HCT116 (cell line): Measurements from ENCODE around the gene PRICKLE3. TPM values are rescaled to one million over a fixed set of nuclear protein-coding genes. Genes with fewer than 3 reads are reported as not detected.

Source experiments
- ATAC-seq: fragments of 200-7000 bp; cut with Tn5 transposase; 2 replicates; pipeline ENCODE4 v1.9.1; 2020; ENCODE audit warnings: mild to moderate bottlenecking, moderate library complexity
- BruUV-seq: library from RNA; stranded (reverse); fragments of 400-500 nt; replicated peaks from 2 replicates; lab custom pipeline; 2021; lab: Mats Ljungman, UMichigan
- CTCF ChIA-PET: fragments of 300-600 bp; sonication (Branson Sonifier 250); formaldehyde crosslinking; loops from one replicate; lab custom pipeline; 2021; ENCODE audit warnings: antibody characterized with exemption; lab: Charles Lee
- POLR2A ChIA-PET: fragments of 300-600, 350-600 bp; sonication (Branson Sonifier 250); formaldehyde crosslinking; loops from one replicate; lab custom pipeline; 2021; ENCODE audit warnings: antibody characterized with exemption; lab: Charles Lee
- RAD21 ChIA-PET, 2 experiments: fragments of 300-600 bp; sonication (Branson Sonifier 250); formaldehyde crosslinking; loops; one replicate each; lab custom pipeline; 2023; ENCODE audit warnings: low total read pairs in 2 of 2; ENCODE audit not compliant: uncharacterized antibody in 2 of 2, unreplicated experiment in 2 of 2, low non-redundant PET in 1 of 2; lab: Charles Lee
- DNase-seq: peaks from one replicate; pipeline ENCODE4 v3.0.0-alpha.2; 2010; ENCODE audit warnings: low read depth, low spot score
- H2AFZ ChIP-seq: fragments of 200-600 bp; shearing (Covaris generic), sonication (generic); 2 replicates; pipeline ENCODE4 v1.6.1; 2017; ENCODE audit warnings: low read depth, mixed run types, mixed read lengths, antibody characterized with exemption, low read length; ENCODE audit not compliant: poor library complexity, severe bottlenecking
- H3K27ac ChIP-seq: 2 replicates; pipeline ENCODE4 v1.5.1; 2012; ENCODE audit warnings: low read depth, low read length
- H3K27me3 ChIP-seq: fragments of 200-600 bp; sonication (generic); 2 replicates; pipeline ENCODE4 v1.6.1; 2016; ENCODE audit warnings: mixed run types, low read length, mixed read lengths; ENCODE audit not compliant: insufficient read depth
- H3K36me3 ChIP-seq, 2 experiments: fragments of 200-500 bp in 1 of 2; fragments of 200-600 bp in 1 of 2; sonication (Bioruptor generic) in 1 of 2; sonication (generic) in 1 of 2; 2 replicates each; pipeline versions ENCODE4 v1.5.1 to v1.6.1; 2014 to 2016; ENCODE audit warnings: low read length in 2 of 2, inconsistent platforms in 1 of 2, mixed read lengths in 1 of 2, mixed run types in 1 of 2; ENCODE audit not compliant: insufficient read depth in 2 of 2, control insufficient read depth in 1 of 2
- H3K4me1 ChIP-seq, 2 experiments: fragments of 200-600 bp in 1 of 2; sonication (generic) in 1 of 2; 2 replicates each; pipeline versions ENCODE4 v1.5.1 to v1.6.1; 2012 to 2017; ENCODE audit warnings: low read length in 2 of 2, inconsistent platforms in 1 of 2, mild to moderate bottlenecking in 1 of 2, mixed read lengths in 1 of 2, mixed run types in 1 of 2, moderate library complexity in 1 of 2; ENCODE audit not compliant: insufficient read depth in 2 of 2, control insufficient read depth in 1 of 2
- H3K4me2 ChIP-seq: fragments of 200-600 bp; sonication (generic); 2 replicates; pipeline ENCODE4 v1.6.1; 2017; ENCODE audit warnings: mixed run types, low read length, mixed read lengths
- H3K4me3 ChIP-seq, 2 experiments: fragments of 200-600 bp in 1 of 2; sonication (generic) in 1 of 2; replicated peaks in 1 of 2; 2 replicates each; pipeline ENCODE4 v1.5.1; 2011 to 2016; ENCODE audit warnings: low read length in 2 of 2, control low read depth in 1 of 2, low read depth in 1 of 2, mild to moderate bottlenecking in 1 of 2, mixed read lengths in 1 of 2, mixed run types in 1 of 2
- H3K79me2 ChIP-seq: fragments of 200-600 bp; sonication (generic); 2 replicates; pipeline ENCODE4 v1.6.1; 2017; ENCODE audit warnings: mild to moderate bottlenecking, mixed run types, low read length, moderate library complexity, mixed read lengths; ENCODE audit not compliant: insufficient read depth
- H3K9ac ChIP-seq: fragments of 200-600 bp; sonication (generic); 2 replicates; pipeline ENCODE4 v1.6.1; 2016; ENCODE audit warnings: low read length, mixed read lengths
- H3K9me2 ChIP-seq: fragments of 200-600 bp; sonication (generic), shearing (Covaris generic); 2 replicates; pipeline ENCODE4 v1.6.1; 2017; ENCODE audit warnings: mixed run types, mild to moderate bottlenecking, moderate library complexity; ENCODE audit not compliant: insufficient read depth
- H3K9me3 ChIP-seq, 2 experiments: fragments of 200-500 bp in 1 of 2; fragments of 200-600 bp in 1 of 2; sonication (Bioruptor generic) in 1 of 2; sonication (generic) in 1 of 2; 2 replicates each; pipeline ENCODE4 v1.6.1; 2014 to 2017; ENCODE audit warnings: low read length in 2 of 2, mixed read lengths in 2 of 2, inconsistent platforms in 1 of 2, low read depth in 1 of 2, mild to moderate bottlenecking in 1 of 2, mixed run types in 1 of 2, moderate library complexity in 1 of 2; ENCODE audit not compliant: control insufficient read depth in 1 of 2, insufficient read depth in 1 of 2
- H4K20me1 ChIP-seq: fragments of 200-600 bp; sonication (generic), shearing (Covaris generic); 2 replicates; pipeline ENCODE4 v1.6.1; 2017; ENCODE audit warnings: mixed run types, mild to moderate bottlenecking, moderate library complexity; ENCODE audit not compliant: insufficient read depth
- CBX3 ChIP-seq: IDR thresholded peaks from 2 replicates; pipeline ENCODE4 v1.6.1; 2012; ENCODE audit warnings: low read depth
- CEBPB ChIP-seq: IDR thresholded peaks from 2 replicates; pipeline ENCODE4 v1.6.1; 2012; ENCODE audit warnings: low read depth
- ELF1 ChIP-seq: IDR thresholded peaks from 2 replicates; pipeline ENCODE4 v1.6.1; 2012; ENCODE audit warnings: low read depth, borderline replicate concordance
- JUND ChIP-seq: IDR thresholded peaks from 2 replicates; pipeline ENCODE4 v1.6.1; 2012
- RAD21 ChIP-seq: IDR thresholded peaks from 2 replicates; pipeline ENCODE4 v1.6.1; 2012; ENCODE audit warnings: low read depth, mild to moderate bottlenecking
- intact Hi-C: fragments of 100-400 bp; cut with micrococcal nuclease; formaldehyde crosslinking; loops from 2 replicates; pipeline ENCODE4 v1.10.0; 2022
- total RNA-seq: library from RNA; stranded (reverse); gene quantifications from one replicate; pipeline ENCODE4 v1.2.1, GENCODE V29; 2021; ENCODE audit not compliant: unreplicated experiment
- TF ChIP-seq, protein P1 (sequence below), 3 experiments: fragments of 200-600 bp in 1 of 3; sonication (generic) in 1 of 3; IDR thresholded peaks in 2 of 3; conservative IDR thresholded peaks in 1 of 3; 2 replicates each; pipeline ENCODE4 v1.5.1; 2012 to 2017; ENCODE audit warnings: low read depth in 2 of 3, low read length in 2 of 3, antibody characterized with exemption in 1 of 3, borderline replicate concordance in 1 of 3, control low read depth in 1 of 3, mild to moderate bottlenecking in 1 of 3, mixed read lengths in 1 of 3, mixed run types in 1 of 3, moderate library complexity in 1 of 3; ENCODE audit not compliant: insufficient read depth in 1 of 3
- TF ChIP-seq, protein P2 (sequence below): IDR thresholded peaks from 2 replicates; pipeline ENCODE4 v1.6.1; 2012
- TF ChIP-seq, protein P3 (sequence below): IDR thresholded peaks from 2 replicates; pipeline ENCODE4 v1.6.1; 2012; ENCODE audit warnings: low read depth
- TF ChIP-seq, protein P4 (sequence below): IDR thresholded peaks from 2 replicates; pipeline ENCODE4 v1.6.1; 2012

The PRICKLE3 gene
- total RNA-seq, 1 experiment from 2014 or later = 27.8 TPM

DNA sequence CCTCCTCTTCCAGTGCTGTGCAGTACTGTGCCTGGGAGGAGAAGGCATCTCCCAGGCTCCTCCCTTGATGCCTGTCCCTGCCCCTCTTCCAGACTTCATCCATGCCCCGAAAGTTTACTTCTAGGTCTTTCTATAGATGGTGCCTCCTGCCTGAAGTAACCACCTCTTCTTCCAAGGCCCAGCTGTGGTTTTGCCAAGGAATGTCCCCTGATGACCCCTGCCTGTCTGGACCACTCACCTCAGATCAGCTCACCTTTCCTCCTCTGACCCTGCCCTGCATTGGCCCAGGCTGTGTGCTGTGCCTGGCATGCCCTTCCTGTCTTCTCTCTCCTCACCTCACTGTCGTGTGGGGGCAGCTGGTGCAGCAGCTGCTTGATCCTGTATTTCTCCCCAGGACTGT is 6.8 kb downstream of the PRICKLE3 start:
- no peak overlapping the region for H2AFZ ChIP-seq
- no peak overlapping the region for H3K27ac ChIP-seq
- TF ChIP-seq, protein P1, sequence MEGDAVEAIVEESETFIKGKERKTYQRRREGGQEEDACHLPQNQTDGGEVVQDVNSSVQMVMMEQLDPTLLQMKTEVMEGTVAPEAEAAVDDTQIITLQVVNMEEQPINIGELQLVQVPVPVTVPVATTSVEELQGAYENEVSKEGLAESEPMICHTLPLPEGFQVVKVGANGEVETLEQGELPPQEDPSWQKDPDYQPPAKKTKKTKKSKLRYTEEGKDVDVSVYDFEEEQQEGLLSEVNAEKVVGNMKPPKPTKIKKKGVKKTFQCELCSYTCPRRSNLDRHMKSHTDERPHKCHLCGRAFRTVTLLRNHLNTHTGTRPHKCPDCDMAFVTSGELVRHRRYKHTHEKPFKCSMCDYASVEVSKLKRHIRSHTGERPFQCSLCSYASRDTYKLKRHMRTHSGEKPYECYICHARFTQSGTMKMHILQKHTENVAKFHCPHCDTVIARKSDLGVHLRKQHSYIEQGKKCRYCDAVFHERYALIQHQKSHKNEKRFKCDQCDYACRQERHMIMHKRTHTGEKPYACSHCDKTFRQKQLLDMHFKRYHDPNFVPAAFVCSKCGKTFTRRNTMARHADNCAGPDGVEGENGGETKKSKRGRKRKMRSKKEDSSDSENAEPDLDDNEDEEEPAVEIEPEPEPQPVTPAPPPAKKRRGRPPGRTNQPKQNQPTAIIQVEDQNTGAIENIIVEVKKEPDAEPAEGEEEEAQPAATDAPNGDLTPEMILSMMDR (IDR thresholded peaks at IDR 0.05 in 2 of 3, conservative IDR thresholded peaks at IDR 0.05 in 1 of 3; ENCODE audit: borderline replicate concordance in 1 of 3, insufficient read depth in 1 of 3, low read depth in 2 of 3, low read length in 2 of 3) = no peak
- TF ChIP-seq, protein P2, sequence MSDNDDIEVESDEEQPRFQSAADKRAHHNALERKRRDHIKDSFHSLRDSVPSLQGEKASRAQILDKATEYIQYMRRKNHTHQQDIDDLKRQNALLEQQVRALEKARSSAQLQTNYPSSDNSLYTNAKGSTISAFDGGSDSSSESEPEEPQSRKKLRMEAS = no peak
- no peak for TF ChIP-seq RAD21
- H3K4me2 ChIP-seq = no peak overlapping the region
- ChIA-PET CTCF (no interaction called here), POLR2A (no interaction called here), RAD21 (no interaction called here)
- H3K9me2 ChIP-seq = no peaks in the 10 kb centered on the region
- no peak overlapping the region for H3K9ac ChIP-seq
- H4K20me1 ChIP-seq = no peaks in the 10 kb centered on the region
- DNase-seq = no peak
- H3K9me3 ChIP-seq = no peaks in the 10 kb centered on the region
- intact Hi-C loops = no loop called here
- no peaks in the 10 kb centered on the region for H3K27me3 ChIP-seq
- peaks cover 7 to 9% of the 10 kb centered on the region in 2 experiments; a peak in 3 of 4 replicates for H3K36me3 ChIP-seq
- peaks cover 18% of the 10 kb centered on the region for H3K79me2 ChIP-seq
- no peak overlapping the region for H3K4me3 ChIP-seq
- peaks cover 9 to 31% of the 10 kb centered on the region in 2 experiments; a peak in 3 of 4 replicates for H3K4me1 ChIP-seq
- no TSS peak for BruUV-seq
- ATAC-seq = no peak

DNA sequence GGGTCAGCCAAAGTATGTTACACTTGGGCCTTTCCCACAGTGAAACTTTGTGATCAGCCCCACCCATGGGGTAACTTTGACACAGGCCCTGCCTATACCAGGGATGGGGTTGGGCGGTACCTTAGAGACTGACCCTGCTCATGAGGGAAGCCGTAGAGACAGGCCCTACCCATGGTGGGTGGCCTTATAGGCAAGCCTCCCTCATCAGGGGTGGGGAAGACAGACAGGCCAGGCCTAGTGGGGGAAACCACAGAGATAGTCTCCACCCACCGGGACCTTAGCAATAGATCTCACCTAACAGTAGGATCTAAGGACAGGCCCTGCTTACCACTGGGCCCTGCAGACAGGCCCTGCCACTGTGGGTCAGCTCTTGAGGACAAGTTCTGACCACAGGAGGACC is 7.6 kb downstream of the PRICKLE3 start:
- intact Hi-C loops = no loop called here
- Histone ChIP-seq H3K4me1 (peaks cover 5 to 30% of the 10 kb centered on the region in 2 experiments; a peak in 3 of 4 replicates), H3K9me3 (no peaks in the 10 kb centered on the region), H3K36me3 (peaks cover 7 to 12% of the 10 kb centered on the region in 2 experiments; a peak in 3 of 4 replicates), H3K79me2 (peaks cover 19% of the 10 kb centered on the region), H3K4me3 (no peak overlapping the region), H4K20me1 (no peaks in the 10 kb centered on the region)
- no peak for ATAC-seq
- POLR2A ChIA-PET = no interaction called here
- no peak for TF ChIP-seq ELF1
- no peak for TF ChIP-seq JUND
- TF ChIP-seq, protein P1 (IDR thresholded peaks at IDR 0.05 in 2 of 3, conservative IDR thresholded peaks at IDR 0.05 in 1 of 3; ENCODE audit: borderline replicate concordance in 1 of 3, insufficient read depth in 1 of 3, low read depth in 2 of 3, low read length in 2 of 3) = no peak
- TF ChIP-seq, protein P3, sequence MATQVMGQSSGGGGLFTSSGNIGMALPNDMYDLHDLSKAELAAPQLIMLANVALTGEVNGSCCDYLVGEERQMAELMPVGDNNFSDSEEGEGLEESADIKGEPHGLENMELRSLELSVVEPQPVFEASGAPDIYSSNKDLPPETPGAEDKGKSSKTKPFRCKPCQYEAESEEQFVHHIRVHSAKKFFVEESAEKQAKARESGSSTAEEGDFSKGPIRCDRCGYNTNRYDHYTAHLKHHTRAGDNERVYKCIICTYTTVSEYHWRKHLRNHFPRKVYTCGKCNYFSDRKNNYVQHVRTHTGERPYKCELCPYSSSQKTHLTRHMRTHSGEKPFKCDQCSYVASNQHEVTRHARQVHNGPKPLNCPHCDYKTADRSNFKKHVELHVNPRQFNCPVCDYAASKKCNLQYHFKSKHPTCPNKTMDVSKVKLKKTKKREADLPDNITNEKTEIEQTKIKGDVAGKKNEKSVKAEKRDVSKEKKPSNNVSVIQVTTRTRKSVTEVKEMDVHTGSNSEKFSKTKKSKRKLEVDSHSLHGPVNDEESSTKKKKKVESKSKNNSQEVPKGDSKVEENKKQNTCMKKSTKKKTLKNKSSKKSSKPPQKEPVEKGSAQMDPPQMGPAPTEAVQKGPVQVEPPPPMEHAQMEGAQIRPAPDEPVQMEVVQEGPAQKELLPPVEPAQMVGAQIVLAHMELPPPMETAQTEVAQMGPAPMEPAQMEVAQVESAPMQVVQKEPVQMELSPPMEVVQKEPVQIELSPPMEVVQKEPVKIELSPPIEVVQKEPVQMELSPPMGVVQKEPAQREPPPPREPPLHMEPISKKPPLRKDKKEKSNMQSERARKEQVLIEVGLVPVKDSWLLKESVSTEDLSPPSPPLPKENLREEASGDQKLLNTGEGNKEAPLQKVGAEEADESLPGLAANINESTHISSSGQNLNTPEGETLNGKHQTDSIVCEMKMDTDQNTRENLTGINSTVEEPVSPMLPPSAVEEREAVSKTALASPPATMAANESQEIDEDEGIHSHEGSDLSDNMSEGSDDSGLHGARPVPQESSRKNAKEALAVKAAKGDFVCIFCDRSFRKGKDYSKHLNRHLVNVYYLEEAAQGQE = no peak
- no peak for TF ChIP-seq CBX3
- TF ChIP-seq, protein P4, sequence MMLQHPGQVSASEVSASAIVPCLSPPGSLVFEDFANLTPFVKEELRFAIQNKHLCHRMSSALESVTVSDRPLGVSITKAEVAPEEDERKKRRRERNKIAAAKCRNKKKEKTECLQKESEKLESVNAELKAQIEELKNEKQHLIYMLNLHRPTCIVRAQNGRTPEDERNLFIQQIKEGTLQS = no peak
- no peak for TF ChIP-seq CEBPB
- TF ChIP-seq, all 23 proteins: peak for 0
- no TSS peak for BruUV-seq
- Histone ChIP-seq H3K9me2 (no peaks in the 10 kb centered on the region), H3K4me2 (no peak overlapping the region), H3K27me3 (no peaks in the 10 kb centered on the region), H3K27ac (no peak overlapping the region), H2AFZ (no peak overlapping the region), H3K9ac (no peak overlapping the region)
- ChIA-PET RAD21 (no interaction called here), CTCF (no interaction called here)
- DNase-seq = no peak
